K562 (cell line): ENCODE data around the gene VWA7. TPM values are rescaled to one million over a fixed set of nuclear protein-coding genes. Genes with fewer than 3 reads are reported as not detected.
A peak's percentile ranks its signal among the peaks of the same experiment; 100 is the strongest.

Source experiments
- ERF ChIP-seq: fragments of 450-650 bp; formaldehyde crosslinking; IDR thresholded peaks from 2 replicates; pipeline ENCODE4 v1.4.0; 2020; ENCODE audit warnings: mild to moderate bottlenecking, mixed read lengths
- MCM3 ChIP-seq: fragments of 450-650 bp; IDR thresholded peaks from 2 replicates; pipeline ENCODE4 v1.6.1; 2016
- PPARD ChIP-seq: fragments of 250-450 bp; sonication (Bioruptor Pico); IDR thresholded peaks from 2 replicates; pipeline ENCODE4 v1.8.0; 2022; ENCODE audit warnings: inconsistent platforms, mild to moderate bottlenecking, moderate library complexity
- THRB ChIP-seq: fragments of 450-650 bp; formaldehyde crosslinking; conservative IDR thresholded peaks from 2 replicates; pipeline ENCODE4 v1.4.0; 2022; ENCODE audit warnings: mild to moderate bottlenecking, missing genetic modification characterization
- ZNF165 ChIP-seq: fragments of 250-450 bp; sonication (Bioruptor Pico); IDR thresholded peaks from 2 replicates; pipeline ENCODE4 v1.4.0; 2020; ENCODE audit warnings: borderline replicate concordance
- ZNF23 ChIP-seq: fragments of 250-450 bp; sonication (Bioruptor Pico); IDR thresholded peaks from 2 replicates; pipeline ENCODE4 v1.4.0; 2020; ENCODE audit warnings: mild to moderate bottlenecking
- ZNF696 ChIP-seq: fragments of 250-450 bp; sonication (Bioruptor Pico); conservative IDR thresholded peaks from 2 replicates; pipeline ENCODE4 v1.4.0; 2020; ENCODE audit warnings: mild to moderate bottlenecking, moderate library complexity
- polyA plus RNA-seq, 8 experiments: library from polyadenylated mRNA; depleted of rRNA in 4 of 8; stranded (reverse) in 5 of 8; unstranded in 3 of 8; fragments of >200 nt; fragmentation: Nextera tagmentation in 2 of 8; fragmentation: Illumina TruSeq in 1 of 8; extraction: Ambion mirVana in 2 of 8; extraction: Trizol in 1 of 8; gene quantifications; 2 replicates each; pipeline versions ENCODE4 v1.2.1 to v1.2.3, GENCODE V29; 2011 to 2014; ENCODE audit warnings: inconsistent platforms in 1 of 8, missing spikeins in 1 of 8
- total RNA-seq, 7 experiments: library from RNA; depleted of rRNA in 6 of 7; stranded (reverse); fragments of >200 nt in 6 of 7; fragmentation: Illumina TruSeq in 2 of 7; extraction: Trizol in 2 of 7; gene quantifications; 2 replicates each; pipeline versions ENCODE4 v1.2.1 to v1.2.3, GENCODE V29; 2011 to 2021; ENCODE audit warnings: low replicate concordance in 1 of 7
- TF ChIP-seq, protein P1 (sequence below): fragments of 450-650 bp; IDR thresholded peaks from 2 replicates; pipeline ENCODE4 v1.6.1; 2017; ENCODE audit warnings: mild to moderate bottlenecking, moderate library complexity
- TF ChIP-seq, protein P2 (sequence below): sonication (generic); formaldehyde crosslinking; IDR thresholded peaks from 2 replicates; pipeline ENCODE4 v1.8.1; 2022; ENCODE audit warnings: missing genetic modification reagents
- TF ChIP-seq, protein P3 (sequence below), 2 experiments: fragments of 250-450 bp in 1 of 2; fragments of 450-650 bp in 1 of 2; sonication (Bioruptor Pico) in 1 of 2; IDR thresholded peaks; 2 replicates each; pipeline versions ENCODE4 v1.6.1 to v1.8.0; 2016 to 2021; ENCODE audit warnings: mild to moderate bottlenecking in 2 of 2, moderate library complexity in 2 of 2, missing compliant biosample characterization in 1 of 2, missing genetic modification characterization in 1 of 2
- TF ChIP-seq, protein P4 (sequence below): fragments of 450-650 bp; IDR thresholded peaks from 2 replicates; pipeline ENCODE4 v1.6.1; 2016
- TF ChIP-seq, protein P5 (sequence below): sonication (generic); formaldehyde crosslinking; IDR thresholded peaks from 2 replicates; pipeline ENCODE4 v1.8.0; 2022; ENCODE audit warnings: mild to moderate bottlenecking, missing genetic modification reagents
- TF ChIP-seq, protein P6 (sequence below): sonication (generic); formaldehyde crosslinking; IDR thresholded peaks from 2 replicates; pipeline ENCODE4 v1.8.0; 2023; ENCODE audit warnings: missing genetic modification reagents, mild to moderate bottlenecking, borderline replicate concordance

VWA7 gene
- total and polyA plus RNA-seq, 9 of the 15 experiments (the other 6 are each of a cell fraction or from before 2014, with no cell fraction given): 0.18 to 2.9 (median 0.95) TPM

- TF ChIP-seq, protein P1, sequence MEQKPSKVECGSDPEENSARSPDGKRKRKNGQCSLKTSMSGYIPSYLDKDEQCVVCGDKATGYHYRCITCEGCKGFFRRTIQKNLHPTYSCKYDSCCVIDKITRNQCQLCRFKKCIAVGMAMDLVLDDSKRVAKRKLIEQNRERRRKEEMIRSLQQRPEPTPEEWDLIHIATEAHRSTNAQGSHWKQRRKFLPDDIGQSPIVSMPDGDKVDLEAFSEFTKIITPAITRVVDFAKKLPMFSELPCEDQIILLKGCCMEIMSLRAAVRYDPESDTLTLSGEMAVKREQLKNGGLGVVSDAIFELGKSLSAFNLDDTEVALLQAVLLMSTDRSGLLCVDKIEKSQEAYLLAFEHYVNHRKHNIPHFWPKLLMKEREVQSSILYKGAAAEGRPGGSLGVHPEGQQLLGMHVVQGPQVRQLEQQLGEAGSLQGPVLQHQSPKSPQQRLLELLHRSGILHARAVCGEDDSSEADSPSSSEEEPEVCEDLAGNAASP: no peak
- TF ChIP-seq ZNF23: no peak
- TF ChIP-seq, protein P2, sequence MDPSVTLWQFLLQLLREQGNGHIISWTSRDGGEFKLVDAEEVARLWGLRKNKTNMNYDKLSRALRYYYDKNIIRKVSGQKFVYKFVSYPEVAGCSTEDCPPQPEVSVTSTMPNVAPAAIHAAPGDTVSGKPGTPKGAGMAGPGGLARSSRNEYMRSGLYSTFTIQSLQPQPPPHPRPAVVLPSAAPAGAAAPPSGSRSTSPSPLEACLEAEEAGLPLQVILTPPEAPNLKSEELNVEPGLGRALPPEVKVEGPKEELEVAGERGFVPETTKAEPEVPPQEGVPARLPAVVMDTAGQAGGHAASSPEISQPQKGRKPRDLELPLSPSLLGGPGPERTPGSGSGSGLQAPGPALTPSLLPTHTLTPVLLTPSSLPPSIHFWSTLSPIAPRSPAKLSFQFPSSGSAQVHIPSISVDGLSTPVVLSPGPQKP (CRISPR knock-in tag): no peak
- TF ChIP-seq PPARD (CRISPR knock-in tag): no peak
- TF ChIP-seq, protein P3, sequence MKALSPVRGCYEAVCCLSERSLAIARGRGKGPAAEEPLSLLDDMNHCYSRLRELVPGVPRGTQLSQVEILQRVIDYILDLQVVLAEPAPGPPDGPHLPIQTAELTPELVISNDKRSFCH (CRISPR knock-in tag; IDR thresholded peaks at IDR 0.05): no peak
- TF ChIP-seq, protein P3 (tag; IDR thresholded peaks at IDR 0.05): peak; percentile 71; the same call in 1 of the 2 replicates
- TF ChIP-seq ZNF696: no peak
- TF ChIP-seq, protein P4, sequence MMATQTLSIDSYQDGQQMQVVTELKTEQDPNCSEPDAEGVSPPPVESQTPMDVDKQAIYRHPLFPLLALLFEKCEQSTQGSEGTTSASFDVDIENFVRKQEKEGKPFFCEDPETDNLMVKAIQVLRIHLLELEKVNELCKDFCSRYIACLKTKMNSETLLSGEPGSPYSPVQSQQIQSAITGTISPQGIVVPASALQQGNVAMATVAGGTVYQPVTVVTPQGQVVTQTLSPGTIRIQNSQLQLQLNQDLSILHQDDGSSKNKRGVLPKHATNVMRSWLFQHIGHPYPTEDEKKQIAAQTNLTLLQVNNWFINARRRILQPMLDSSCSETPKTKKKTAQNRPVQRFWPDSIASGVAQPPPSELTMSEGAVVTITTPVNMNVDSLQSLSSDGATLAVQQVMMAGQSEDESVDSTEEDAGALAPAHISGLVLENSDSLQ: peak; percentile 95
- 0 out of 2 replicates have a peak, but pooled peaks have one; percentile 8 for TF ChIP-seq ERF (CRISPR knock-in tag)
- TF ChIP-seq THRB: peak; percentile 92
- TF ChIP-seq ZNF165: no peak
- TF ChIP-seq, protein P5, sequence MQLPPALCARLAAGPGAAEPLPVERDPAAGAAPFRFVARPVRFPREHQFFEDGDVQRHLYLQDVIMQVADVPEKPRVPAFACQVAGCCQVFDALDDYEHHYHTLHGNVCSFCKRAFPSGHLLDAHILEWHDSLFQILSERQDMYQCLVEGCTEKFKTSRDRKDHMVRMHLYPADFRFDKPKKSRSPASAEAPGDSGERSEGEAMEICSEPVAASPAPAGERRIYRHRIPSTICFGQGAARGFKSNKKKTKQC (CRISPR knock-in tag): no peak
- TF ChIP-seq, protein P6, sequence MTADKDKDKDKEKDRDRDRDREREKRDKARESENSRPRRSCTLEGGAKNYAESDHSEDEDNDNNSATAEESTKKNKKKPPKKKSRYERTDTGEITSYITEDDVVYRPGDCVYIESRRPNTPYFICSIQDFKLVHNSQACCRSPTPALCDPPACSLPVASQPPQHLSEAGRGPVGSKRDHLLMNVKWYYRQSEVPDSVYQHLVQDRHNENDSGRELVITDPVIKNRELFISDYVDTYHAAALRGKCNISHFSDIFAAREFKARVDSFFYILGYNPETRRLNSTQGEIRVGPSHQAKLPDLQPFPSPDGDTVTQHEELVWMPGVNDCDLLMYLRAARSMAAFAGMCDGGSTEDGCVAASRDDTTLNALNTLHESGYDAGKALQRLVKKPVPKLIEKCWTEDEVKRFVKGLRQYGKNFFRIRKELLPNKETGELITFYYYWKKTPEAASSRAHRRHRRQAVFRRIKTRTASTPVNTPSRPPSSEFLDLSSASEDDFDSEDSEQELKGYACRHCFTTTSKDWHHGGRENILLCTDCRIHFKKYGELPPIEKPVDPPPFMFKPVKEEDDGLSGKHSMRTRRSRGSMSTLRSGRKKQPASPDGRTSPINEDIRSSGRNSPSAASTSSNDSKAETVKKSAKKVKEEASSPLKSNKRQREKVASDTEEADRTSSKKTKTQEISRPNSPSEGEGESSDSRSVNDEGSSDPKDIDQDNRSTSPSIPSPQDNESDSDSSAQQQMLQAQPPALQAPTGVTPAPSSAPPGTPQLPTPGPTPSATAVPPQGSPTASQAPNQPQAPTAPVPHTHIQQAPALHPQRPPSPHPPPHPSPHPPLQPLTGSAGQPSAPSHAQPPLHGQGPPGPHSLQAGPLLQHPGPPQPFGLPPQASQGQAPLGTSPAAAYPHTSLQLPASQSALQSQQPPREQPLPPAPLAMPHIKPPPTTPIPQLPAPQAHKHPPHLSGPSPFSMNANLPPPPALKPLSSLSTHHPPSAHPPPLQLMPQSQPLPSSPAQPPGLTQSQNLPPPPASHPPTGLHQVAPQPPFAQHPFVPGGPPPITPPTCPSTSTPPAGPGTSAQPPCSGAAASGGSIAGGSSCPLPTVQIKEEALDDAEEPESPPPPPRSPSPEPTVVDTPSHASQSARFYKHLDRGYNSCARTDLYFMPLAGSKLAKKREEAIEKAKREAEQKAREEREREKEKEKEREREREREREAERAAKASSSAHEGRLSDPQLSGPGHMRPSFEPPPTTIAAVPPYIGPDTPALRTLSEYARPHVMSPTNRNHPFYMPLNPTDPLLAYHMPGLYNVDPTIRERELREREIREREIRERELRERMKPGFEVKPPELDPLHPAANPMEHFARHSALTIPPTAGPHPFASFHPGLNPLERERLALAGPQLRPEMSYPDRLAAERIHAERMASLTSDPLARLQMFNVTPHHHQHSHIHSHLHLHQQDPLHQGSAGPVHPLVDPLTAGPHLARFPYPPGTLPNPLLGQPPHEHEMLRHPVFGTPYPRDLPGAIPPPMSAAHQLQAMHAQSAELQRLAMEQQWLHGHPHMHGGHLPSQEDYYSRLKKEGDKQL (CRISPR knock-in tag): no peak
- TF ChIP-seq MCM3: no peak
Observed at GRCh38 chr6:31769684-31770371, 7.3 kb downstream of the VWA7 start (continued).
